ENCODE measurements around the gene IGF2.

IGF2 gene

GRCh38 chr11:2169626-2170570 is 30.7 kb upstream of the IGF2 start:
- DNase-seq (ENCODE audit: low read depth in 2 of 3, low spot score in 2 of 3) = no peak

DNA sequence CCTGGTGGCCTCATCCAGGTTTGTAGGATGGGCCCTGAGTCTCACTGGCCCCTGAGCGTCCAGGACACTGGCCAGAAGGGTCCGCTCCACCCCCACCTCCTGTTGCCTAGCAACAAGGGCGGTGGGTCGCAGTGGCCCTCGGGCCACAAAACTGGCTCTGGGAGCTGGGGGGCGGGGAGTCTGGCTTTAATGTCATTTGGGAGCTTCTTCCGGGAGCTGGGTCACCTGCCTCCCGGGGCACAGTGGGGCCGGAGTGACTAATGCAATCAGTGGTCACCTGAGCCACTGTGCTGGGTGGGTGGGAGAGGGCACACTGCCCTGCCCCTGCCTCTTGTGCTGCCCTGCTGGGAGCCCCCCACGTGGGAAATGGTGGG is 29.8 kb upstream of the IGF2 start:
- DNase-seq (ENCODE audit: low read depth in 2 of 3, low spot score in 2 of 3) = no peak

- no peak for DNase-seq (ENCODE audit: low read depth in 2 of 3, low spot score in 2 of 3)
Observed at GRCh38 chr11:2168286-2169004, 29.3 kb upstream of the IGF2 start.

- DNase-seq (ENCODE audit: low read depth in 2 of 3, low spot score in 2 of 3) = no peak
Observed at GRCh38 chr11:2167141-2168045, 28.2 kb upstream of the IGF2 start.

GRCh38 chr11:2166091-2166851 is 27.1 kb upstream of the IGF2 start:
- DNase-seq (ENCODE audit: low read depth in 2 of 3, low spot score in 2 of 3) = no peak

DNA sequence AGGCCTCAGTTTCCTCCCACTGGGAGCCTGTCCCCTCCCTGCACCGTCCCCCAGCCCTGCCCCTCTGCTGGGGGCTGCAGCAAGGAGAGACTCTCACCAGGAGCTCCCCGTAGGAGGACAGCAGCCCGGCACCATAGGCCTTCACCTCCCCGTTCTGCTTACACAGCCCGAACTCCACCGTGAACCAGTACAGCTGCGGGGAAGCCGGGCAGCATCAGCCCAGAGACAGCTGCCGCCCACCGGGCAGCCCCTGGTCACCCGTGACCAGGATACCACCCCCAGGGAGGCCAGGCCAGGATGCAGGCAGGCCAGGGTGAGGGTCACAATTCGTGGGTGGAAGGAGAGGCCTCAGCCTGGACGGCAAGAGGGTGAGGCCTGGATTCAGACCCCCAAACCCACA is 26.4 kb upstream of the IGF2 start:
- no peak for DNase-seq (ENCODE audit: low read depth in 2 of 3, low spot score in 2 of 3)

DNA sequence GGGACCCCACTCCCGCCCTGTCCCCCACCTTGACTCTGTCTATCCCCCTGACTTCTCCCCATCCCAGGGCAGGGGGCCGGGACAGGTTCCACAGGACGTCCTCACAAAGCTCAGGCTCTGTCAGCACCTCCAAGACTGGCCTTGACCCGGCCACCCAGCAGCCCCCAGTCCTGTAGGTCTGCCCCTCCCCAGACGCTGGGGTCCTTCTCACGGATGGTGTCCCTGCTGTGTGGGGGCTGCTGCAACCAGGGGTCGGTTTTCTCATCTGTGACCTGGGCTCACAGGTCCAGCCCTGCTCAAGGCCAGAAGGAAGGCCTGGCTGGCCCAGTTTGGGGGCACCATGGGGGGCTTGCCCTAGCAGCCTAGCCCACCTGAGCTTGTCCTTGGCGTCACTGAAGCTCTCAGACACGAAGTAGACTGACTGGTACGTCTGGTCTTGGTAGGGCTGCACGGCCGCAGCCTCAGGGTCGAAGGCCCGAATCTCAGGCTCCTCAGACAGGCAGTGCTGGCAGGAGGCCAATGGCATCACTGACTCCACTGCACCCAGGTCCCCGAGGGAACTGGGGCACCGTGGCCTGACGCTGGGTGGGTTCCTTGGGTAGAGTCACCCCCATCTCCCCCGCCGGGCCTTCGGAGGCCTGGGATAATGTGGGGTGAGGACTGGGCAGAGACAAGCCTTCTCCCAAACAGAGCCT is 25.8 kb upstream of the IGF2 start:
- no peak for DNase-seq (ENCODE audit: low read depth in 2 of 3, low spot score in 2 of 3)

GRCh38 chr11:2164081-2164480 is 24.9 kb upstream of the IGF2 start:
- DNase-seq (ENCODE audit: low read depth in 2 of 3, low spot score in 2 of 3) = no peak

- no peak for DNase-seq (ENCODE audit: low read depth in 2 of 3, low spot score in 2 of 3)
Observed at GRCh38 chr11:2163428-2163978, 24.3 kb upstream of the IGF2 start.

DNA sequence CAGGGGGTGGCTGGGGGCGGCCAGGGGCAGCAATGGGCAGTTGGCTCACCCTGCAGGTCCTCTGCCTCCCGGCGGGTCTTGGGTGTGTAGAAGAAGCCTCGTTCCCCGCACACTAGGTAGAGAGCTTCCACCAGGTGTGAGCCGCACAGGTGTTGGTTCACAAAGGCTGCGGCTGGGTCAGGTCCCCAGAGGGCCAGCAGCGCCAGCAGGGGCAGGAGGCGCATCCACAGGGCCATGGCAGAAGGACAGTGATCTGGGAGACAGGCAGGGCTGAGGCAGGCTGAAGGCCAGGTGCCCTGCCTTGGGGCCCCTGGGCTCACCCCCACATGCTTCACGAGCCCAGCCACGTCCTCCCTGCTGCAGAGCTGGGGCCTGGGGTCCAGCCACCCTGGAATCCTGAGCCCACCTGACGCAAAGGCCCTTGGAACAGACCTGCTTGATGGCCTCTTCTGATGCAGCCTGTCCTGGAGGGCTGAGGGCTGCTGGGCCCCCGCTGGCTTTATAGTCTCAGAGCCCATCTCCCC is 21.6 kb upstream of the IGF2 start, which contains the start of gene INS:
Gene INS (minus strand): TSS at position 474 of the 524 bp plus-strand sequence. CDS start 238 bp downstream, at position 236.
- no peak for DNase-seq (ENCODE audit: low read depth in 2 of 3, low spot score in 2 of 3)

DNA sequence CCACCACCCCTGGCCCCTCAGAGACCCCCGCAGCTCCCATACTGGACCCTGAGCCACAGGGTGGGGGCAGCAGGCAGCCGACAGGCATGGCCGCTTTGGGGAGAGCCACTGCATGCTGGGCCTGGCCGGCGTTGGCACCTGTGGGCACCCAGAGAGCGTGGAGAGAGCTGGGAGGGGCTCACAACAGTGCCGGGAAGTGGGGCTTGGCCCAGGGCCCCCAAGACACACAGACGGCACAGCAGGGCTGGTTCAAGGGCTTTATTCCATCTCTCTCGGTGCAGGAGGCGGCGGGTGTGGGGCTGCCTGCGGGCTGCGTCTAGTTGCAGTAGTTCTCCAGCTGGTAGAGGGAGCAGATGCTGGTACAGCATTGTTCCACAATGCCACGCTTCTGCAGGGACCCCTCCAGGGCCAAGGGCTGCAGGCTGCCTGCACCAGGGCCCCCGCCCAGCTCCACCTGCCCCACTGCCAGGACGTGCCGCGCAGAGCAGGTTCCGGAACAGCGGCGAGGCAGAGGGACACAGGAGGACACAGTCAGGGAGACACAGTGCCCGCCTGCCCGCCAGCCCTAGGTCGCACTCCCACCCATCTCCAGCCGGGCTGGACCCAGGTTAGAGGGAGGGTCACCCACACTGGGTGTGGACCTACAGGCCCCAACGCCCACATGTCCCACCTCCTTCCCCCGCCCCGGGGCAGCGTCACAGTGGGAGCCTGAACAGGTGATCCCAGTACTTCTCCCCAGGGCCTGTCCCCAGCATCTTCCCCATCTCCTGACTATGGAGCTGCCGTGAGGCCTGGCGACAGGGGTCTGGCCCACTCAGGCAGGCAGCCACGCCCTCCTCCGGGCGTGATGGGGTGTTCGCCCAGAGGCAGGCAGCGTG is 20.6 kb upstream of the IGF2 start:
- no peak for DNase-seq (ENCODE audit: low read depth in 2 of 3, low spot score in 2 of 3)

- no peak for DNase-seq (ENCODE audit: low read depth in 2 of 3, low spot score in 2 of 3)
Observed at GRCh38 chr11:2158966-2159365, 19.8 kb upstream of the IGF2 start.

DNA sequence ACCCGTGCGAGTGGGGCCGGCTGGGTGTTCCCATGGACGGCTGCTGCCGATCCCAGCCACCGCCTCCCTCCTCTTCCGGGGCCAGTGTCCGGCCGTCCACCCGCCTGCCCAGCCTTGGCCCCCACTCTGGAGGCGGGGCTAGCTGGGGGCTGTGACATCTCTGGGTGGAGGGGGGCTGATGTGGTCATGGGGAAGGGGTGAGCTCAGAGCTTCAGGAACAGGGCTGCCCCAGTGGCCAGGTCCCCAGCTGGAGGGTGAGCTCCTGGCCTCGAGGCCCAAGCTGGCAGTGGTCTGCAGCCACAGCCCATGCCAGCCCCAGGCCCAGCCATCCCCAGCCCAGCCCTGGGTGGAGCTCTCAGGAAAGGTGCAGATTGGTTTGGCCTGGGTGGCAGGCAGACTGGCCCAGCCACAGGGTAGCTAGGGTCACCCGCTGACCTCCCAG is 19.1 kb upstream of the IGF2 start:
- no peak for DNase-seq (ENCODE audit: low read depth in 2 of 3, low spot score in 2 of 3)

- no peak for DNase-seq (ENCODE audit: low read depth in 2 of 3, low spot score in 2 of 3)
Observed at GRCh38 chr11:2157294-2158040, 18.3 kb upstream of the IGF2 start.

- peak in 2 of 3 experiments; percentile 50 to 64 for DNase-seq (ENCODE audit: low read depth in 2 of 3, low spot score in 2 of 3)
Observed at GRCh38 chr11:2156416-2157182, 17.4 kb upstream of the IGF2 start.

GRCh38 chr11:2155511-2155910 is 16.3 kb upstream of the IGF2 start:
- DNase-seq (ENCODE audit: low read depth in 2 of 3, low spot score in 2 of 3) = no peak

DNA sequence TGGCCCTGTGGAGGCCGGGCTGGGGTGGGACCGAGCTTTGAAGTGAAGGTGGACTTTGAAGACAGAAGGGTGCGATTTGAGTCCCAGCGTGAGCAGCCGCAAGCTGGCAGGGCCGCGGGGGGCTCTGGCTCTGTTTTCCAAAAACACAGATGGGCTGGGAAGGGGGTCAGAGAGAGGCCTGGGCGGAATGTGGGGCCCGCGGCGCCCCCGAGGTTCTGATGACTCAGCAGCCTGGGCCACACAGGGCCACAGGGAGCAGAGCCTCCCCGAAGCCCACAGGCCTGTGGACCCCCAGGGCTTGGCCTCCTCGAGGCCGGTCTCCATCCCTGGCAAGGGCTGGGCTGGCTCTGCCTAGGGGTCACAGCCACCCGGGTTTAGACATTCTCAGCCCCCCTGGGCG is 15.7 kb upstream of the IGF2 start:
- DNase-seq (ENCODE audit: low read depth in 2 of 3, low spot score in 2 of 3) = no peak
